Measurements from ENCODE around the gene UGT1A8.

The UGT1A8 gene

DNA sequence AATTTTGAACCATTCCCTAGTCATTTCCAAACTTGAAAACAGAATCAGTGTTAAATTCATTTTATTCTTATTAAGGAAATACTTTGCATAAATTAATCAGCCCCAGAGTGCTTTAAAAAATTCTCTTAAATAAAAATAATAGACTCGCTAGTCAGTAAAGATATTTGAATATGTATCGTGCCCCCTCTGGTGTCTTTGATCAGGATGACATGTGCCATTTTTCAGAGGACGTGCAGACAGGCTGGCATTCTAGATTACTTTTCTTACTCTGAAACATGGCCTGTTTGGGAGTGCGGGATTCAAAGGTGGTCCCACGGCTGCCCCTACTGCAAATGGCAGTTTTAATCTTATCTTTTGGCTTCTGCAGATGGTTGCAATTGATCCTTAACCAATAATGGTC lies 155.2 kb downstream of the UGT1A8 start:
- Mint-ChIP-seq H3K27me3 (ENCODE audit: low read depth, poor library complexity) (peaks cover 11% of the 10 kb centered on the region), H3K4me3 (no peak overlapping the region), H3K9me3 (peaks cover 16% of the 10 kb centered on the region), H3K27ac (no peak overlapping the region), H3K36me3 (ENCODE audit: low read depth) (no peaks in the 10 kb centered on the region), H3K4me1 (no peaks in the 10 kb centered on the region)
- TF ChIP-seq, protein P1, sequence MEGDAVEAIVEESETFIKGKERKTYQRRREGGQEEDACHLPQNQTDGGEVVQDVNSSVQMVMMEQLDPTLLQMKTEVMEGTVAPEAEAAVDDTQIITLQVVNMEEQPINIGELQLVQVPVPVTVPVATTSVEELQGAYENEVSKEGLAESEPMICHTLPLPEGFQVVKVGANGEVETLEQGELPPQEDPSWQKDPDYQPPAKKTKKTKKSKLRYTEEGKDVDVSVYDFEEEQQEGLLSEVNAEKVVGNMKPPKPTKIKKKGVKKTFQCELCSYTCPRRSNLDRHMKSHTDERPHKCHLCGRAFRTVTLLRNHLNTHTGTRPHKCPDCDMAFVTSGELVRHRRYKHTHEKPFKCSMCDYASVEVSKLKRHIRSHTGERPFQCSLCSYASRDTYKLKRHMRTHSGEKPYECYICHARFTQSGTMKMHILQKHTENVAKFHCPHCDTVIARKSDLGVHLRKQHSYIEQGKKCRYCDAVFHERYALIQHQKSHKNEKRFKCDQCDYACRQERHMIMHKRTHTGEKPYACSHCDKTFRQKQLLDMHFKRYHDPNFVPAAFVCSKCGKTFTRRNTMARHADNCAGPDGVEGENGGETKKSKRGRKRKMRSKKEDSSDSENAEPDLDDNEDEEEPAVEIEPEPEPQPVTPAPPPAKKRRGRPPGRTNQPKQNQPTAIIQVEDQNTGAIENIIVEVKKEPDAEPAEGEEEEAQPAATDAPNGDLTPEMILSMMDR (IDR thresholded peaks at IDR 0.05) = no peak
- DNase-seq = no peak

DNA sequence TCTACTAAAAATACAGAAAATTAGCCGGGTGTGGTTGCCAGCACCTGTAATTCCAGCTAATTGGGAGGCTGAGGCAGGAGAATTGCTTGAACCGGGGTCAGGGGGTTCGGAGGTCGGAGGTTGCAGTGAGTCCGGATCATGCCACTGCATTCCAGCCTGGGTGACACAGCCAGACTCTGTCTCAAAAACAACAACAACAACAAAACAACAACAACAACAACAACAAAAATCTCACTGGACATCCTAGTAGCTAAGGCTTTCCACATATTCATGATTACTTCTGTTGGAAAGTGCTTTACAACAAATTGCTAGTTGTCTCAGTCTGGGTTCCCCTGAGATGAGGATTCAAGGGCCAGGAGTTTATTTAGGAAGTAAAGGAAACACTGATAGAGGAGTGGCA lies 156.4 kb downstream of the UGT1A8 start:
- H3K27ac Mint-ChIP-seq = no peak overlapping the region
- H3K9me3 Mint-ChIP-seq = peaks cover 20% of the 10 kb centered on the region
- no peaks in the 10 kb centered on the region for H3K4me1 Mint-ChIP-seq
- TF ChIP-seq, protein P1 (IDR thresholded peaks at IDR 0.05) = no peak
- no peak for DNase-seq
- H3K36me3 Mint-ChIP-seq (ENCODE audit: low read depth) = no peaks in the 10 kb centered on the region
- peaks cover 8% of the 10 kb centered on the region for H3K27me3 Mint-ChIP-seq (ENCODE audit: low read depth, poor library complexity)
- H3K4me3 Mint-ChIP-seq = no peak overlapping the region

DNA sequence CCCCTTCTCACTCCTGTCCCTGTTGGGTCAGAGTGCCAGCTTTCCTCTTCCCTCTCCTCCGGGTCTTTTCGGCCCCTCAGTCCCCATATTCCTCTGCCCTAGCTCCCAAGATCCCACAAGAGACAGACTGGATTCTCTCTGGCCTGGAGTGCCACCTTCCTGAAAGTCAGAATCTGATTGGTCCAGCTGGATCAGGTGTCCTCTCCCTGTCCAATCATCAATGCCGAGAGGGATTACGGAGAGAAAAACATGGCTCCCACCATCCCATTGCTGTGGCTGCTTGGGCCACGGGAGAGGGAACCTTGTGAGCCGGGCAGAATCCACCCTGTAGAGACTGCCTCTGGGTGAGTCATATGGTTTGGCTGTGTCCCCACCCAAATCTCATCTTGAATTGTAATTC lies 158.0 kb downstream of the UGT1A8 start:
- DNase-seq = no peak
- no peaks in the 10 kb centered on the region for H3K36me3 Mint-ChIP-seq (ENCODE audit: low read depth)
- no peak overlapping the region for H3K27ac Mint-ChIP-seq
- H3K4me3 Mint-ChIP-seq = no peak overlapping the region
- peaks cover 25% of the 10 kb centered on the region for H3K9me3 Mint-ChIP-seq
- H3K27me3 Mint-ChIP-seq (ENCODE audit: low read depth, poor library complexity) = peaks cover 3% of the 10 kb centered on the region
- no peaks in the 10 kb centered on the region for H3K4me1 Mint-ChIP-seq
- TF ChIP-seq, protein P1 (IDR thresholded peaks at IDR 0.05) = no peak

DNA sequence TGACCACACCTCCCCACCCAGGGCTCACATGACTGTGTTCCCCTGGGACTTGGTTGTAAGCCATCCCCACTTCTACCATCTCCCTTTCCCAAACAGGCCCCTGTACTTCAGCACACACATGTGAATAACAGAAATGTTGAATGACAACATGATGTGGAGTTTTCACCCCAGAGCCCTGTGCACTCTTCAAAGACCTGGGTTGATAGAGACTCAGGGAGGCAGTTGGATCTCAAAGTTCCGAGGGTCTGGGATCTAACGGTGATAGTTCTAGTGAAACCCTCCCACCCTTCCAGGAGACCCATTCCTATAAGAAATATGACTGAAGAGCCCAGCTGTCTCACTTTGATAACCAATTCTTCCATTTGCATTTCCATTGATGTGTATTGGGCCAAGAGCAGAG lies 160.6 kb downstream of the UGT1A8 start, which contains the start of gene MROH2A:
MROH2A (plus strand) TSS at position 301 of the 400 bp plus-strand sequence. CDS start 1,029 bp downstream, outside the sequence.
- TF ChIP-seq, protein P1 (IDR thresholded peaks at IDR 0.05) = no peak
- Mint-ChIP-seq H3K9me3 (peaks cover 36% of the 10 kb centered on the region), H3K27me3 (ENCODE audit: low read depth, poor library complexity) (peaks cover 4% of the 10 kb centered on the region), H3K27ac (no peak within 1 kb of the TSS), H3K4me3 (no peak within 1 kb of the TSS), H3K36me3 (ENCODE audit: low read depth) (no peaks in the 10 kb centered on the region), H3K4me1 (no peaks in the 10 kb centered on the region)
- no peak for DNase-seq

DNA sequence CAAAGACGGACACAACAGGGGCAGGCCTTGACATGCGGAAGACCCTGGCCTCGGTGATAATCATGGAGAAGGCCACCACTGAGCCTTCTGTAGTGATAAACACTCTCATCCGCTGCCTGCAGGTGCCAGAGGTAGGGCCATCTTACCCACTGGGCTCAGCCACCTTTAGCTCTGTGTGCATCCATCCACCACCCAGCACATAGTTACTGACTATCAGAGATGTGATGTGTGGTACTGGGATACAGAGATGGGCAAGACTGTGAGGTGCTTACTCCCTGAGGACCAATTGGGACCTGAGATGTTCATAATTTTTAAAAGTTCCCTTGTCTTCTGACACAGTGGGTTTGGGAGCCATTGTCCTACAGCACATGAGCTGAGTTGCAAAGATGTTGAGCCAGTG lies 162.3 kb downstream of the UGT1A8 start:
- Mint-ChIP-seq H3K27ac (no peak overlapping the region), H3K36me3 (ENCODE audit: low read depth) (no peaks in the 10 kb centered on the region), H3K27me3 (ENCODE audit: low read depth, poor library complexity) (peaks cover 4% of the 10 kb centered on the region), H3K9me3 (peaks cover 38% of the 10 kb centered on the region), H3K4me3 (no peak overlapping the region), H3K4me1 (no peaks in the 10 kb centered on the region)
- TF ChIP-seq, protein P1 (IDR thresholded peaks at IDR 0.05) = no peak
- no peak for DNase-seq

DNA sequence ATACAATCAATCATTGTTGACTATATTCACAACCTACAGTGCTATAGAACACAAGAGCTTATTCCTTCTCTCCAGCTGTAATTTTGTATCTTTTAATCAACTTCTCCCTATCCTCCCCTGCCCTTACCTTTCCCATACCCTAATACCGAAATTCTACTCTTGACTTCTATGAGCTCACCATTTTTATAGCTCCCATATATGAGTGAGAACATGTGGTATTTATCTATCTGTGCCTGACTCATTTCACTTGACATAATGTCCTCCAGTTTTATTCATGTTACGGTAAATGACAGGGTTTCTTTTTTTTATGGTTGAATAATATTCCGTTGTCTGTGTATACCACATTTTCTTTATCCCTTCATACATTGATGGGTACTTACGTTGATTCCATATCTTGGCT lies 163.3 kb downstream of the UGT1A8 start:
- H3K4me1 Mint-ChIP-seq = no peaks in the 10 kb centered on the region
- H3K27me3 Mint-ChIP-seq (ENCODE audit: low read depth, poor library complexity) = peaks cover 4% of the 10 kb centered on the region
- no peak overlapping the region for H3K4me3 Mint-ChIP-seq
- DNase-seq = no peak
- H3K9me3 Mint-ChIP-seq = peaks cover 31% of the 10 kb centered on the region
- H3K27ac Mint-ChIP-seq = no peak overlapping the region
- no peaks in the 10 kb centered on the region for H3K36me3 Mint-ChIP-seq (ENCODE audit: low read depth)
- TF ChIP-seq, protein P1 (IDR thresholded peaks at IDR 0.05) = no peak

All from nephron progenitor cell (in vitro differentiated cells).